ENCODE results near the gene CORT. TPM values are rescaled to one million over a fixed set of nuclear protein-coding genes. Genes with fewer than 3 reads are reported as not detected.

The CORT gene
- total and polyA plus RNA-seq, 10 of the 15 experiments (the other 5 are each of a cell fraction or from before 2014, with no cell fraction given): 0.09 to 0.49 (median 0.23) TPM; not detected in 1

DNA sequence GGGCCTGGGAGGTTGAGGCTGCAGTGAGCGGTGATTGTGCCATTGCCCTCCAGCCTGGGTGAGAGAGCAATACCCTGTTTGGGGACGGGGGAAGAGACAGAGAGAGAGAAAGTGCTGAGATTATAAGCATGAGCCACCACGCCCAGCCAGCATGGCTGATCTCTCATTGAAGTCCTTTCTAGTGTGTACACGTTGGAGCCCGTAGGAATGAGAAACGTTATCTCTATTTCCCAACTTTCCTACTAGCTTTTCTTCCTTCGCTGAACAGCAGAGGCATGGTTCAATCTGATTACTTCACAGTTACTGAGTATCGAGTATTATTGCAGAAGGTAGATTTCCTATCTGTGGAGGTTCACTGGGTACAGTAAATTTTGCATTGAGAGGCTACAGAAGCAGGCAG, 29.5 kb downstream of the CORT start:
- CTCF ChIA-PET: interaction anchor here (0.6 kb wide), 1 partner anchor 372 kb away, joined by 3 read pairs; no protein-coding TSS in a partner anchor
- POLR2A ChIA-PET: no interaction called here
- ATAC-seq (no peak), FAIRE-seq (no peak), DNase-seq (ENCODE audit: low read depth, low spot score) (no peak)
- TF ChIP-seq NR2F1 (conservative IDR thresholded peaks at IDR 0.05) (no peak), TBL1XR1 (IDR thresholded peaks at IDR 0.05; ENCODE audit: low read depth, low read length) (no peak), BACH1 (IDR thresholded peaks at IDR 0.05; ENCODE audit: borderline replicate concordance) (no peak), CBX5 (IDR thresholded peaks at IDR 0.05; ENCODE audit: low read depth) (no peak), EP300 (IDR thresholded peaks at IDR 0.05; ENCODE audit: borderline replicate concordance in 1 of 2, control insufficient read depth in 1 of 2, low read depth in 2 of 2, low read length in 2 of 2) (no peak), SREBF2 (IDR thresholded peaks at IDR 0.05; ENCODE audit: low read length) (no peak), TAF1 (IDR thresholded peaks at IDR 0.05; ENCODE audit: borderline replicate concordance, low read depth, low read length) (no peak), BMI1 (IDR thresholded peaks at IDR 0.05; ENCODE audit: borderline replicate concordance) (no peak)
- TF ChIP-seq, protein P1, sequence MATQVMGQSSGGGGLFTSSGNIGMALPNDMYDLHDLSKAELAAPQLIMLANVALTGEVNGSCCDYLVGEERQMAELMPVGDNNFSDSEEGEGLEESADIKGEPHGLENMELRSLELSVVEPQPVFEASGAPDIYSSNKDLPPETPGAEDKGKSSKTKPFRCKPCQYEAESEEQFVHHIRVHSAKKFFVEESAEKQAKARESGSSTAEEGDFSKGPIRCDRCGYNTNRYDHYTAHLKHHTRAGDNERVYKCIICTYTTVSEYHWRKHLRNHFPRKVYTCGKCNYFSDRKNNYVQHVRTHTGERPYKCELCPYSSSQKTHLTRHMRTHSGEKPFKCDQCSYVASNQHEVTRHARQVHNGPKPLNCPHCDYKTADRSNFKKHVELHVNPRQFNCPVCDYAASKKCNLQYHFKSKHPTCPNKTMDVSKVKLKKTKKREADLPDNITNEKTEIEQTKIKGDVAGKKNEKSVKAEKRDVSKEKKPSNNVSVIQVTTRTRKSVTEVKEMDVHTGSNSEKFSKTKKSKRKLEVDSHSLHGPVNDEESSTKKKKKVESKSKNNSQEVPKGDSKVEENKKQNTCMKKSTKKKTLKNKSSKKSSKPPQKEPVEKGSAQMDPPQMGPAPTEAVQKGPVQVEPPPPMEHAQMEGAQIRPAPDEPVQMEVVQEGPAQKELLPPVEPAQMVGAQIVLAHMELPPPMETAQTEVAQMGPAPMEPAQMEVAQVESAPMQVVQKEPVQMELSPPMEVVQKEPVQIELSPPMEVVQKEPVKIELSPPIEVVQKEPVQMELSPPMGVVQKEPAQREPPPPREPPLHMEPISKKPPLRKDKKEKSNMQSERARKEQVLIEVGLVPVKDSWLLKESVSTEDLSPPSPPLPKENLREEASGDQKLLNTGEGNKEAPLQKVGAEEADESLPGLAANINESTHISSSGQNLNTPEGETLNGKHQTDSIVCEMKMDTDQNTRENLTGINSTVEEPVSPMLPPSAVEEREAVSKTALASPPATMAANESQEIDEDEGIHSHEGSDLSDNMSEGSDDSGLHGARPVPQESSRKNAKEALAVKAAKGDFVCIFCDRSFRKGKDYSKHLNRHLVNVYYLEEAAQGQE (IDR thresholded peaks at IDR 0.05; ENCODE audit: low read depth, low read length): no peak
- TF ChIP-seq, protein P2, sequence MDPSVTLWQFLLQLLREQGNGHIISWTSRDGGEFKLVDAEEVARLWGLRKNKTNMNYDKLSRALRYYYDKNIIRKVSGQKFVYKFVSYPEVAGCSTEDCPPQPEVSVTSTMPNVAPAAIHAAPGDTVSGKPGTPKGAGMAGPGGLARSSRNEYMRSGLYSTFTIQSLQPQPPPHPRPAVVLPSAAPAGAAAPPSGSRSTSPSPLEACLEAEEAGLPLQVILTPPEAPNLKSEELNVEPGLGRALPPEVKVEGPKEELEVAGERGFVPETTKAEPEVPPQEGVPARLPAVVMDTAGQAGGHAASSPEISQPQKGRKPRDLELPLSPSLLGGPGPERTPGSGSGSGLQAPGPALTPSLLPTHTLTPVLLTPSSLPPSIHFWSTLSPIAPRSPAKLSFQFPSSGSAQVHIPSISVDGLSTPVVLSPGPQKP (IDR thresholded peaks at IDR 0.05; ENCODE audit: low read depth, low read length): no peak
- Histone ChIP-seq H3K4me3 (no peak overlapping the region), H2AFZ (ENCODE audit: control insufficient read depth, low read depth, low read length) (no peak overlapping the region), H3K27me3 (replicated peaks in 1 of 2; ENCODE audit: control insufficient read depth in 2 of 2, insufficient read depth in 2 of 2, low read length in 1 of 2) (no peaks in the 10 kb centered on the region), H3K4me2 (ENCODE audit: control insufficient read depth, insufficient read depth) (no peak overlapping the region), H3K36me3 (ENCODE audit: control insufficient read depth in 2 of 2, insufficient read depth in 2 of 2, low read length in 1 of 2) (no peaks in the 10 kb centered on the region), H3K9me3 (replicated peaks; ENCODE audit: control insufficient read depth, insufficient read depth, low read length) (no peaks in the 10 kb centered on the region), H3K9ac (ENCODE audit: control insufficient read depth, insufficient read depth, low read length) (no peak overlapping the region), H3K4me1 (ENCODE audit: control insufficient read depth, insufficient read depth, low read length) (peaks cover 5% of the 10 kb centered on the region), H4K20me1 (ENCODE audit: control insufficient read depth, insufficient read depth) (no peaks in the 10 kb centered on the region), H3K27ac (ENCODE audit: control insufficient read depth, insufficient read depth) (no peak overlapping the region), H3K79me2 (ENCODE audit: control insufficient read depth, insufficient read depth, low read length) (peaks cover 27% of the 10 kb centered on the region)
- no TSS peak for BruUV-seq (replicated peaks)
- in situ Hi-C loops (cut with MboI) (no loop called here), intact Hi-C loops (cut with micrococcal nuclease; ENCODE audit: unreplicated experiment) (loop anchor here (10.0 kb wide), 1 partner anchor 1426 kb away; no protein-coding TSS in a partner anchor)
- WGBS (ENCODE audit: insufficient coverage, insufficient replicate concordance, low lambda C conversion rate, missing lambda C conversion rate): 89% methylated on average over 8 of the region's 8 CpGs
- RAD21 ChIA-PET (ENCODE audit: unreplicated experiment): no interaction called here
- SMC1A ChIA-PET (ENCODE audit: uncharacterized antibody, unreplicated experiment): interaction anchor here (0.7 to 1.2 kb wide), 2 partner anchors 9 to 36 kb away, joined by 3 to 4 read pairs; no protein-coding TSS in a partner anchor
